HEK293 (cell line): ENCODE data around the gene PDHX.

ENCODE experiments used
- SALL2 ChIP-seq: fragments of 450-650 bp; formaldehyde crosslinking; IDR thresholded peaks from 2 replicates; pipeline ENCODE4 v1.5.0; 2017; ENCODE audit warnings: missing biosample characterization, mild to moderate bottlenecking, missing genetic modification characterization, borderline replicate concordance
- ZBTB8A ChIP-seq: fragments of 450-650 bp; formaldehyde crosslinking; IDR thresholded peaks from 2 replicates; pipeline ENCODE4 v1.5.1; 2016; ENCODE audit warnings: missing biosample characterization, missing genetic modification characterization
- TF ChIP-seq, protein P1 (sequence below): fragments of 450-650 bp; formaldehyde crosslinking; IDR thresholded peaks from 2 replicates; pipeline ENCODE4 v1.5.1; 2017; ENCODE audit warnings: missing biosample characterization, mild to moderate bottlenecking, missing genetic modification characterization, moderate library complexity
- TF ChIP-seq, protein P2 (sequence below): fragments of 450-650 bp; formaldehyde crosslinking; IDR thresholded peaks from 2 replicates; pipeline ENCODE4 v1.5.1; 2016; ENCODE audit warnings: missing biosample characterization, missing genetic modification characterization

- TF ChIP-seq, protein P1, sequence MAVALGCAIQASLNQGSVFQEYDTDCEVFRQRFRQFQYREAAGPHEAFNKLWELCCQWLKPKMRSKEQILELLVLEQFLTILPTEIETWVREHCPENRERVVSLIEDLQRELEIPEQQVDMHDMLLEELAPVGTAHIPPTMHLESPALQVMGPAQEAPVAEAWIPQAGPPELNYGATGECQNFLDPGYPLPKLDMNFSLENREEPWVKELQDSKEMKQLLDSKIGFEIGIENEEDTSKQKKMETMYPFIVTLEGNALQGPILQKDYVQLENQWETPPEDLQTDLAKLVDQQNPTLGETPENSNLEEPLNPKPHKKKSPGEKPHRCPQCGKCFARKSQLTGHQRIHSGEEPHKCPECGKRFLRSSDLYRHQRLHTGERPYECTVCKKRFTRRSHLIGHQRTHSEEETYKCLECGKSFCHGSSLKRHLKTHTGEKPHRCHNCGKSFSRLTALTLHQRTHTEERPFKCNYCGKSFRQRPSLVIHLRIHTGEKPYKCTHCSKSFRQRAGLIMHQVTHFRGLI (tag by site-specific recombination), result no peak
- TF ChIP-seq, protein P2, sequence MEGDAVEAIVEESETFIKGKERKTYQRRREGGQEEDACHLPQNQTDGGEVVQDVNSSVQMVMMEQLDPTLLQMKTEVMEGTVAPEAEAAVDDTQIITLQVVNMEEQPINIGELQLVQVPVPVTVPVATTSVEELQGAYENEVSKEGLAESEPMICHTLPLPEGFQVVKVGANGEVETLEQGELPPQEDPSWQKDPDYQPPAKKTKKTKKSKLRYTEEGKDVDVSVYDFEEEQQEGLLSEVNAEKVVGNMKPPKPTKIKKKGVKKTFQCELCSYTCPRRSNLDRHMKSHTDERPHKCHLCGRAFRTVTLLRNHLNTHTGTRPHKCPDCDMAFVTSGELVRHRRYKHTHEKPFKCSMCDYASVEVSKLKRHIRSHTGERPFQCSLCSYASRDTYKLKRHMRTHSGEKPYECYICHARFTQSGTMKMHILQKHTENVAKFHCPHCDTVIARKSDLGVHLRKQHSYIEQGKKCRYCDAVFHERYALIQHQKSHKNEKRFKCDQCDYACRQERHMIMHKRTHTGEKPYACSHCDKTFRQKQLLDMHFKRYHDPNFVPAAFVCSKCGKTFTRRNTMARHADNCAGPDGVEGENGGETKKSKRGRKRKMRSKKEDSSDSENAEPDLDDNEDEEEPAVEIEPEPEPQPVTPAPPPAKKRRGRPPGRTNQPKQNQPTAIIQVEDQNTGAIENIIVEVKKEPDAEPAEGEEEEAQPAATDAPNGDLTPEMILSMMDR (tag by site-specific recombination), result no peak
- TF ChIP-seq SALL2 (no peak), ZBTB8A (tag by site-specific recombination) (no peak)
These were observed 53.6 kb downstream of the PDHX start for GRCh38 chr11:34970033-34970432.
